ENCODE results near the gene AP2M1. TPM values are rescaled to one million over a fixed set of nuclear protein-coding genes. Genes with fewer than 3 reads are reported as not detected.
A peak's percentile ranks its signal among the peaks of the same experiment; 100 is the strongest.

The AP2M1 gene
- total and polyA plus RNA-seq, 2 of the 13 experiments (the other 11 are each of a cell fraction or from before 2014, with no cell fraction given) = 126 to 146 TPM

DNA sequence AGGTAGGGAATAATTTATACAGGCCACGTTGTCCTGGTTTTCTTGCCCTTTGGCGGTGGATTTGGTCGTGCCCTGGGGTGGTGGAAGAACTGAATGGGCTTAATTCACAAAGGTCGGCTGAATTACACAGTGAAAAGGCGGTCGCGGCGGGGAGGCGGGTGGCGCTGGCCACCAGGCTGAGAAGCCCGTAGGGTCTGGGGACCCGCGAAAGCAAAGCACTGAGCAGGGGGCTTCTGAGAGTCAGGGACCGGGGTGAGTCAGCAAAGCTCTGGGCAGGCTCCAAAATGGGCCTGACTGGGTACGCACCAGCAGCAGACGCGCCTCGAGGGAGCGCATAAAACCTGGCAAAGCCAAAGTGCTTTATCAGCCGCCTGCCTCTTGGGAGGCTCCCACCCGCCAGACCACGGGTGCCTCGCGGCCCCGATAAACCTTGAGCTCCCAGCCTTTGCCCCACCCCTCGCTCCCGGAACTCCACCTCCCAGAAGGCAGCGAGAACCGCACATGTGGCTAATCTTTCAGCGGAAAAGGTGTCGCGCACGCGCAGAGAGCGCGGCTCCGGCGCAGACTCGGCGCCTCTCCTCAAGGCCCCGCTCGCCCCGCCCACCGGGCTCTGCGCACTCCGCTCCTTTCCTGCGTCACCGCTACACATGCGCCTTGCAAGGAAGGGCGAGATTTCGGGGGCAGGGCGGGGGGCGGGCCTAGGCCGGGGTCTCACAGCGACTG lies 11.0 kb downstream of the AP2M1 start (continued):
- TF ChIP-seq ZNF629 (CRISPR knock-in tag; conservative IDR thresholded peaks at IDR 0.05) (no peak), POGZ (CRISPR knock-in tag; IDR thresholded peaks at IDR 0.05) (peak; percentile 49; the same call in 1 of the 2 replicates), PHF8 (CRISPR knock-in tag; IDR thresholded peaks at IDR 0.05) (no peak), MNT (IDR thresholded peaks at IDR 0.05) (peak; percentile 74), HOXA5 (CRISPR knock-in tag; IDR thresholded peaks at IDR 0.05) (no peak), EP300 (IDR thresholded peaks at IDR 0.05; ENCODE audit: low read depth in 2 of 2, low read length in 2 of 2) (0 out of 4 replicates have a peak, but pooled peaks of 1 of the 2 experiments have one; percentile 17), EP300 (CRISPR knock-in tag; IDR thresholded peaks at IDR 0.05; ENCODE audit: borderline replicate concordance) (peak; percentile 36; the same call in 1 of the 2 replicates), ZNF619 (CRISPR knock-in tag; IDR thresholded peaks at IDR 0.05) (peak; percentile 19; the same call in 1 of the 2 replicates), ZFP1 (CRISPR knock-in tag; IDR thresholded peaks at IDR 0.05) (no peak), ZNF383 (CRISPR knock-in tag; IDR thresholded peaks at IDR 0.05; ENCODE audit: borderline replicate concordance) (no peak), KDM5A (IDR thresholded peaks at IDR 0.05; ENCODE audit: borderline replicate concordance, low read length) (no peak), GPBP1L1 (CRISPR knock-in tag; IDR thresholded peaks at IDR 0.05) (no peak), ARHGAP35 (CRISPR knock-in tag; IDR thresholded peaks at IDR 0.05; ENCODE audit: borderline replicate concordance) (0 out of 2 replicates have a peak, but pooled peaks have one; percentile 43), PCBP2 (optimal IDR thresholded peaks at IDR 0.05; ENCODE audit: low read depth, low read length, poor library complexity, severe bottlenecking) (no peak), SIN3B (IDR thresholded peaks at IDR 0.05; ENCODE audit: low read length) (0 out of 2 replicates have a peak, but pooled peaks have one; percentile 0), SRF (IDR thresholded peaks at IDR 0.05; ENCODE audit: low read depth, low read length) (peak; percentile 23; the same call in 1 of the 2 replicates), MXD4 (CRISPR knock-in tag; IDR thresholded peaks at IDR 0.05) (peak; percentile 80), ZNF598 (CRISPR knock-in tag; IDR thresholded peaks at IDR 0.05; ENCODE audit: borderline replicate concordance) (peak; percentile 69; the same call in 1 of the 2 replicates), ZNF770 (CRISPR knock-in tag; IDR thresholded peaks at IDR 0.05) (0 out of 2 replicates have a peak, but pooled peaks have one; percentile 40), FOXP1 (IDR thresholded peaks at IDR 0.05) (no peak), FOXP1 (CRISPR knock-in tag; IDR thresholded peaks at IDR 0.05) (no peak), SOX6 (IDR thresholded peaks at IDR 0.05) (no peak), SOX6 (CRISPR knock-in tag; IDR thresholded peaks at IDR 0.05) (peak; percentile 50; the same call in 1 of the 2 replicates), ZNF790 (CRISPR knock-in tag; IDR thresholded peaks at IDR 0.05; ENCODE audit: borderline replicate concordance) (no peak), ISL2 (CRISPR knock-in tag; IDR thresholded peaks at IDR 0.05) (no peak)
- TF ChIP-seq, protein P1, sequence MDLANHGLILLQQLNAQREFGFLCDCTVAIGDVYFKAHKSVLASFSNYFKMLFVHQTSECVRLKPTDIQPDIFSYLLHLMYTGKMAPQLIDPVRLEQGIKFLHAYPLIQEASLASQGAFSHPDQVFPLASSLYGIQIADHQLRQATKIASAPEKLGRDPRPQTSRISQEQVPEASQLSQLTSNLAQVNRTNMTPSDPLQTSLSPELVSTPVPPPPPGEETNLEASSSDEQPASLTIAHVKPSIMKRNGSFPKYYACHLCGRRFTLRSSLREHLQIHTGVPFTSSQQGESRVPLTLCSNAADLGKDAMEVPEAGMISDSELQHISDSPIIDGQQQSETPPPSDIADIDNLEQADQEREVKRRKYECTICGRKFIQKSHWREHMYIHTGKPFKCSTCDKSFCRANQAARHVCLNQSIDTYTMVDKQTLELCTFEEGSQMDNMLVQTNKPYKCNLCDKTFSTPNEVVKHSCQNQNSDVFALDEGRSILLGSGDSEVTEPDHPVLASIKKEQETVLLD (CRISPR knock-in tag; IDR thresholded peaks at IDR 0.05; ENCODE audit: low read depth) = no peak
